DND-41 (cell line): ENCODE data around the gene TMEM14A.

Experiments used
- EZH2 ChIP-seq: IDR thresholded peaks from 3 replicates; pipeline ENCODE4 v1.6.1; 2012; ENCODE audit warnings: borderline replicate concordance, low read depth, mild to moderate bottlenecking, moderate library complexity, low read length, inconsistent platforms; ENCODE audit not compliant: severe bottlenecking
- TF ChIP-seq, protein P1 (sequence below): IDR thresholded peaks from 2 replicates; pipeline ENCODE4 v1.5.1; 2012; ENCODE audit warnings: borderline replicate concordance, low read length, moderate library complexity, mild to moderate bottlenecking; ENCODE audit not compliant: poor library complexity, severe bottlenecking; ENCODE audit errors: extremely low read depth

DNA sequence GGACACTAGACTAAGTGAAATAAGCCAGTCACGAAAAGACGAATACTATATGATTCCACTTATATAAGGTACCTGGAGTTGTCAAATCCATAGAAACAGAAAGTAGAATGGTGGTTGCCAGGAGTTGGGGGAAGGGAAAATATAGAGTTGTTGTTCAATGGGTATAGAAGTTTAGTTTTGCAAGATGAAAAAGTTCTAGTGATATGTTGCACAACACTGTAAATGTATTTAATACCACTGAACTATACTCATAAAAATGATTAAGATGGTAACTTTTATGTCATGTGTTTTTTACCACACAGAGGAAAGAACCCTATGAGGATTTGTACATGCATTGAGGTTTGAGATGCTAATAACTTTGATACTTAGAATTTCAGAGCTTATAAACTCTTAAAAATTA, 48.1 kb upstream of the TMEM14A start:
- TF ChIP-seq, protein P1, sequence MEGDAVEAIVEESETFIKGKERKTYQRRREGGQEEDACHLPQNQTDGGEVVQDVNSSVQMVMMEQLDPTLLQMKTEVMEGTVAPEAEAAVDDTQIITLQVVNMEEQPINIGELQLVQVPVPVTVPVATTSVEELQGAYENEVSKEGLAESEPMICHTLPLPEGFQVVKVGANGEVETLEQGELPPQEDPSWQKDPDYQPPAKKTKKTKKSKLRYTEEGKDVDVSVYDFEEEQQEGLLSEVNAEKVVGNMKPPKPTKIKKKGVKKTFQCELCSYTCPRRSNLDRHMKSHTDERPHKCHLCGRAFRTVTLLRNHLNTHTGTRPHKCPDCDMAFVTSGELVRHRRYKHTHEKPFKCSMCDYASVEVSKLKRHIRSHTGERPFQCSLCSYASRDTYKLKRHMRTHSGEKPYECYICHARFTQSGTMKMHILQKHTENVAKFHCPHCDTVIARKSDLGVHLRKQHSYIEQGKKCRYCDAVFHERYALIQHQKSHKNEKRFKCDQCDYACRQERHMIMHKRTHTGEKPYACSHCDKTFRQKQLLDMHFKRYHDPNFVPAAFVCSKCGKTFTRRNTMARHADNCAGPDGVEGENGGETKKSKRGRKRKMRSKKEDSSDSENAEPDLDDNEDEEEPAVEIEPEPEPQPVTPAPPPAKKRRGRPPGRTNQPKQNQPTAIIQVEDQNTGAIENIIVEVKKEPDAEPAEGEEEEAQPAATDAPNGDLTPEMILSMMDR: no peak
- no peak for TF ChIP-seq EZH2
